Endothelial cell of umbilical vein (primary cell): ENCODE results near the gene S100Z. TPM values are rescaled to one million over a fixed set of nuclear protein-coding genes. Genes with fewer than 3 reads are reported as not detected.

Experiments
- BruUV-seq: library from RNA; stranded (reverse); fragments of 400-500 nt; replicated peaks from 2 replicates; lab custom pipeline; 2021; lab: Mats Ljungman, UMichigan
- CTCF ChIA-PET: fragments of 300-600, 350-600 bp; sonication (Branson Sonifier 250); formaldehyde crosslinking; loops from one replicate; lab custom pipeline; 2021; ENCODE audit warnings: antibody characterized with exemption, inconsistent platforms; lab: Charles Lee
- POLR2A ChIA-PET: fragments of 300-600, 350-600 bp; sonication (Branson Sonifier 250); formaldehyde crosslinking; loops from one replicate; lab custom pipeline; 2021; ENCODE audit warnings: antibody characterized with exemption, inconsistent platforms; lab: Charles Lee
- DNase-seq: peaks from one replicate; pipeline ENCODE4 v3.0.0-alpha.2; 2011; ENCODE audit warnings: low read depth, low spot score
- FAIRE-seq: peaks from 2 replicates; lab custom pipeline; 2011; peaks lifted over from hg19 to GRCh38; lab: Jason Lieb, UNC
- H2AFZ ChIP-seq: 2 replicates; pipeline ENCODE4 v1.6.0; 2012; ENCODE audit warnings: low read depth, low read length, control low read depth, inconsistent platforms
- H3K27ac ChIP-seq: 2 replicates; pipeline ENCODE4 v1.5.1; 2011; ENCODE audit warnings: low read depth, mild to moderate bottlenecking, control low read depth, low read length, moderate library complexity; ENCODE audit not compliant: insufficient read depth
- H3K27me3 ChIP-seq, 2 experiments: 2 replicates each; pipeline versions ENCODE4 v1.6.0 to v1.6.1; 2011; ENCODE audit warnings: low read length in 2 of 2, mixed read lengths in 1 of 2; ENCODE audit not compliant: control insufficient read depth in 2 of 2, insufficient read depth in 2 of 2
- H3K36me3 ChIP-seq, 2 experiments: 2 replicates in 1 of 2; 3 replicates in 1 of 2; pipeline ENCODE4 v1.5.1; 2011; ENCODE audit warnings: low read length in 2 of 2, mild to moderate bottlenecking in 1 of 2, moderate library complexity in 1 of 2; ENCODE audit not compliant: control insufficient read depth in 2 of 2, insufficient read depth in 2 of 2; ENCODE audit errors: extremely low read depth in 1 of 2
- H3K4me1 ChIP-seq: 3 replicates; pipeline ENCODE4 v1.5.1; 2011; ENCODE audit warnings: mild to moderate bottlenecking, low read length; ENCODE audit not compliant: control insufficient read depth, insufficient read depth; ENCODE audit errors: extremely low read depth
- H3K4me2 ChIP-seq: 2 replicates; pipeline ENCODE4 v1.6.1; 2011; ENCODE audit warnings: low read length, control low read depth, mixed read lengths; ENCODE audit not compliant: insufficient read depth
- H3K4me3 ChIP-seq, 3 experiments: fragments of 200-600 bp in 1 of 3; sonication (generic), shearing (Covaris generic) in 1 of 3; replicated peaks in 1 of 3; 2 replicates each; pipeline ENCODE4 v1.5.1; 2011 to 2016; ENCODE audit warnings: control low read depth in 3 of 3, low read length in 3 of 3, mild to moderate bottlenecking in 2 of 3, inconsistent platforms in 1 of 3, low read depth in 1 of 3, moderate library complexity in 1 of 3; ENCODE audit not compliant: insufficient read depth in 1 of 3
- H3K79me2 ChIP-seq: 2 replicates; pipeline ENCODE4 v1.6.0; 2012; ENCODE audit warnings: low read length, inconsistent platforms; ENCODE audit not compliant: control insufficient read depth, insufficient read depth
- H3K9ac ChIP-seq: replicated peaks from 2 replicates; pipeline ENCODE3; 2011; ENCODE audit warnings: low read length, control low read depth; ENCODE audit not compliant: insufficient read depth; ENCODE audit errors: extremely low read depth
- H3K9me1 ChIP-seq: replicated peaks from 3 replicates; pipeline ENCODE4 v1.6.0; 2011; ENCODE audit warnings: mild to moderate bottlenecking, low read length; ENCODE audit not compliant: control insufficient read depth, insufficient read depth; ENCODE audit errors: extremely low read depth
- H3K9me3 ChIP-seq: replicated peaks from 2 replicates; pipeline ENCODE4 v1.5.1; 2012; ENCODE audit warnings: low read length, inconsistent platforms; ENCODE audit not compliant: control insufficient read depth, insufficient read depth
- H4K20me1 ChIP-seq: replicated peaks from 2 replicates; pipeline ENCODE3; 2011; ENCODE audit warnings: mild to moderate bottlenecking, low read length; ENCODE audit not compliant: control insufficient read depth, insufficient read depth; ENCODE audit errors: extremely low read depth
- EZH2 ChIP-seq: IDR thresholded peaks from 2 replicates; pipeline ENCODE4 v1.6.1; 2012; ENCODE audit warnings: borderline replicate concordance, low read depth, mild to moderate bottlenecking, moderate library complexity, low read length, inconsistent platforms; ENCODE audit not compliant: severe bottlenecking
- FOS ChIP-seq: IDR thresholded peaks from 2 replicates; pipeline ENCODE4 v1.6.1; 2011; ENCODE audit warnings: mild to moderate bottlenecking, low read length, moderate library complexity, borderline replicate concordance; ENCODE audit not compliant: insufficient read depth
- JUN ChIP-seq: IDR thresholded peaks from 2 replicates; pipeline ENCODE4 v1.6.1; 2011; ENCODE audit warnings: borderline replicate concordance, low read depth; ENCODE audit not compliant: insufficient read length, insufficient read depth
- MYC ChIP-seq: IDR thresholded peaks from one replicate; pipeline ENCODE4 v1.6.1; 2011; ENCODE audit warnings: mild to moderate bottlenecking, low read depth, low read length
- POLR2A ChIP-seq: IDR thresholded peaks from 2 replicates; pipeline ENCODE4 v1.6.1; 2012; ENCODE audit warnings: low read depth, mild to moderate bottlenecking, control low read depth, low read length
- dilution Hi-C: fragments of 300-500 bp; cut with MboI; formaldehyde crosslinking; loops from one replicate; pipeline ENCODE4 v1.15.0; 2019; ENCODE audit warnings: low sequenced_read_pairs; ENCODE audit not compliant: extremely low pct_ligation_motif_present
- intact Hi-C: fragments of 100-400 bp; cut with micrococcal nuclease; formaldehyde crosslinking; loops from one replicate; pipeline ENCODE4 v1.10.0; 2022
- polyA plus RNA-seq, 4 experiments: library from polyadenylated mRNA; depleted of rRNA in 3 of 4; stranded (reverse) in 3 of 4; unstranded in 1 of 4; fragments of >200 nt; gene quantifications; 2 replicates each; pipeline versions ENCODE4 v1.2.1 to v1.2.3, GENCODE V29; 2011 to 2012; ENCODE audit warnings: missing spikeins in 1 of 4
- total RNA-seq: library from RNA; stranded (reverse); gene quantifications from 2 replicates; pipeline ENCODE4 v1.2.3, GENCODE V29; 2021
- TF ChIP-seq, protein P1 (sequence below): IDR thresholded peaks from 2 replicates; pipeline ENCODE4 v1.6.1; 2011; ENCODE audit not compliant: insufficient read depth, insufficient read length
- TF ChIP-seq, protein P2 (sequence below), 2 donors: IDR thresholded peaks; 1 replicate in 1 of 2; 2 replicates in 1 of 2; pipeline ENCODE4 v1.5.1; 2011; ENCODE audit warnings: low read length in 2 of 2, mild to moderate bottlenecking in 2 of 2, moderate library complexity in 2 of 2, control low read depth in 1 of 2, inconsistent platforms in 1 of 2, low read depth in 1 of 2; ENCODE audit not compliant: insufficient read depth in 1 of 2; ENCODE audit errors: extremely low read depth in 1 of 2

The S100Z gene
- total and polyA plus RNA-seq, 2 donors (not counting 3 experiments of a cell fraction or from before 2014, with no cell fraction given), result not detected

DNA sequence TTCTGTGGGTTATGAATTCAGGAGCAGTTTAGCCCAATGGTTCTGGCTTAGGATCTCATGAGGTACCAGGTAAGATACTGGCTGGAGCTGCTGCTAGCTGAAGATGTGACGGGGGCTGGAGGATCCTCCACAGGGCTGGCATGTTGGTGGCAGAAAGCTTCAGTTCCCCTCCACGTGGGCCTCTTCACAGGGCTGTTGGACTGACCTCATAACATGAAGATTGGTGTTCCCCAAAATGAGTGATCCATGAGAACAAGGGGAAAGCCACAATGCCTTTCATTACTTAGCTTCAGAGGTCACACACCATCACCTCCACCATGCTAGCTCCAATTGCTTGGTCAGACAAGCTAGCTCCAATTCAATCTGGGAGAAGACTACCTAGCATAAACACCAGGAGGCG is 8.5 kb upstream of the S100Z start:
- no peaks in the 10 kb centered on the region for H3K79me2 ChIP-seq
- ChIA-PET CTCF (interaction anchor here (1.1 to 1.6 kb wide), 3 partner anchors 20 to 239 kb away, joined by 3 to 4 read pairs (median 3); no protein-coding TSS in a partner anchor), POLR2A (no interaction called here)
- no peaks in the 10 kb centered on the region for H3K36me3 ChIP-seq
- no peak overlapping the region for H3K27ac ChIP-seq
- no peak overlapping the region for H3K4me3 ChIP-seq
- no peaks in the 10 kb centered on the region for H3K9me1 ChIP-seq
- no peak overlapping the region for H3K9ac ChIP-seq
- dilution Hi-C loops (no loop called here), intact Hi-C loops (no loop called here)
- H3K27me3 ChIP-seq, result no peaks in the 10 kb centered on the region
- FAIRE-seq, result no peak
- peaks cover 11% of the 10 kb centered on the region for H3K4me1 ChIP-seq
- H2AFZ ChIP-seq, result no peak overlapping the region
- DNase-seq, result no peak
- no peaks in the 10 kb centered on the region for H3K9me3 ChIP-seq
- BruUV-seq, result no TSS peak
- H4K20me1 ChIP-seq, result no peaks in the 10 kb centered on the region
- H3K4me2 ChIP-seq, result no peak overlapping the region
- TF ChIP-seq, protein P1, sequence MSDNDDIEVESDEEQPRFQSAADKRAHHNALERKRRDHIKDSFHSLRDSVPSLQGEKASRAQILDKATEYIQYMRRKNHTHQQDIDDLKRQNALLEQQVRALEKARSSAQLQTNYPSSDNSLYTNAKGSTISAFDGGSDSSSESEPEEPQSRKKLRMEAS, result no peak

DNA sequence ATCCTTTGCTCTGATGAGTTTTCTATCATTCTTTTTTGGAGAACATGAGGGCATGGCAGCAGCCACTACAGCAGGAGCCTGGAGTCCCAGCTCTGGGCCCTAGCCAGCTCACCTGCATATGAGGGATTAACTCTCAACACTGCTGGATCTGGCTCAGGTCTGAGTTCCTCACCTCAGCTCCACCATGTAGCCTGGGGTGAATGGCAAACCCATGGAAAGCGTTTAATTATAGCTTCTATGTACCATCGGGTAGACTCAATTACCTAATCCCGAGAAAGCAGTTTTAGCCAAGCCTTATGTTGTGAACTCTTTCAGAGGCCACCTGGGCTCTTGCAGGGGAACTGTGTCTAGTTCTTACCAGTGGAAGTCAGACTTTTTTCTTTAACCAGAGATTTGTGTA is 3.9 kb upstream of the S100Z start:
- no peaks in the 10 kb centered on the region for H3K79me2 ChIP-seq
- H3K27ac ChIP-seq, result no peak overlapping the region
- dilution Hi-C loops, result no loop called here
- no peak overlapping the region for H3K4me2 ChIP-seq
- POLR2A ChIA-PET, result no interaction called here
- no peaks in the 10 kb centered on the region for H4K20me1 ChIP-seq
- DNase-seq, result no peak
- no peak overlapping the region for H2AFZ ChIP-seq
- no peak overlapping the region for H3K4me3 ChIP-seq
- BruUV-seq, result no TSS peak
- H3K4me1 ChIP-seq, result no peaks in the 10 kb centered on the region
- H3K27me3 ChIP-seq, result no peaks in the 10 kb centered on the region
- FAIRE-seq, result no peak
- H3K9ac ChIP-seq, result no peak overlapping the region
- CTCF ChIA-PET, result interaction anchor here (1.3 kb wide), 1 partner anchor 15 kb away, joined by 3 read pairs; no protein-coding TSS in a partner anchor
- no peak for TF ChIP-seq FOS
- TF ChIP-seq, protein P2, sequence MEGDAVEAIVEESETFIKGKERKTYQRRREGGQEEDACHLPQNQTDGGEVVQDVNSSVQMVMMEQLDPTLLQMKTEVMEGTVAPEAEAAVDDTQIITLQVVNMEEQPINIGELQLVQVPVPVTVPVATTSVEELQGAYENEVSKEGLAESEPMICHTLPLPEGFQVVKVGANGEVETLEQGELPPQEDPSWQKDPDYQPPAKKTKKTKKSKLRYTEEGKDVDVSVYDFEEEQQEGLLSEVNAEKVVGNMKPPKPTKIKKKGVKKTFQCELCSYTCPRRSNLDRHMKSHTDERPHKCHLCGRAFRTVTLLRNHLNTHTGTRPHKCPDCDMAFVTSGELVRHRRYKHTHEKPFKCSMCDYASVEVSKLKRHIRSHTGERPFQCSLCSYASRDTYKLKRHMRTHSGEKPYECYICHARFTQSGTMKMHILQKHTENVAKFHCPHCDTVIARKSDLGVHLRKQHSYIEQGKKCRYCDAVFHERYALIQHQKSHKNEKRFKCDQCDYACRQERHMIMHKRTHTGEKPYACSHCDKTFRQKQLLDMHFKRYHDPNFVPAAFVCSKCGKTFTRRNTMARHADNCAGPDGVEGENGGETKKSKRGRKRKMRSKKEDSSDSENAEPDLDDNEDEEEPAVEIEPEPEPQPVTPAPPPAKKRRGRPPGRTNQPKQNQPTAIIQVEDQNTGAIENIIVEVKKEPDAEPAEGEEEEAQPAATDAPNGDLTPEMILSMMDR (IDR thresholded peaks at IDR 0.05; ENCODE audit: extremely low read depth in 1 of 2, insufficient read depth in 1 of 2, low read depth in 1 of 2, low read length in 2 of 2), result no peak
- TF ChIP-seq MYC, result no peak
- no peak for TF ChIP-seq POLR2A
- no peak for TF ChIP-seq JUN
- no peak for TF ChIP-seq EZH2
- H3K9me1 ChIP-seq, result no peaks in the 10 kb centered on the region
- H3K9me3 ChIP-seq, result no peaks in the 10 kb centered on the region
- no peaks in the 10 kb centered on the region for H3K36me3 ChIP-seq
- intact Hi-C loops, result no loop called here
